Neural cell (in vitro differentiated cells): ENCODE results near the gene IL15.
"Not testable (repeated sequence)": the region's sequence is repeated elsewhere in the genome, so short reads cannot be mapped to it uniquely, and the experiment has no call there.

Source experiments
- POLR2AphosphoS5 ChIP-seq: IDR thresholded peaks from 2 replicates; pipeline ENCODE4 v1.6.1; 2012
- TF ChIP-seq, protein P1 (sequence below): fragments of 450-650 bp; IDR thresholded peaks from 2 replicates; pipeline ENCODE4 v1.5.1; 2014; ENCODE audit warnings: antibody characterized with exemption, mild to moderate bottlenecking, moderate library complexity; ENCODE audit not compliant: poor library complexity, severe bottlenecking

DNA sequence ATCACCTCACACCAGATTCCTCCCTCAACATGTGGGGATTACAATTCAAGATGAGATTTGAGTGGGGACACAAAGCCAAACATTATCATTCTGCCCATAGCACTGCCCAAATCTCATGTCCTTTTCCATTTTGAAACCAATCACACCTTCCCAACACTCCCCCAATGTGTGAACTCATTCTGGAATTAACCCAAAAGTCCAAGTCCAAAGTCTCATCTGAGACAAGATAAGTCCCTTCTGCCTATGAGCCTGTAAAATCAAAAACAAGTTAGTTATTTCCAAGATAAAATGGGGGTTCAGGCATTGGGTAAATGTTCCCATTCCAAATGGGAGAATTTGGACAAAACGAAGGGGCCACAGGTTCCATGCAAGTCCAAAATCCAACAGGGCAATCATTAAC, 54.9 kb downstream of the IL15 start:
- TF ChIP-seq, protein P1, sequence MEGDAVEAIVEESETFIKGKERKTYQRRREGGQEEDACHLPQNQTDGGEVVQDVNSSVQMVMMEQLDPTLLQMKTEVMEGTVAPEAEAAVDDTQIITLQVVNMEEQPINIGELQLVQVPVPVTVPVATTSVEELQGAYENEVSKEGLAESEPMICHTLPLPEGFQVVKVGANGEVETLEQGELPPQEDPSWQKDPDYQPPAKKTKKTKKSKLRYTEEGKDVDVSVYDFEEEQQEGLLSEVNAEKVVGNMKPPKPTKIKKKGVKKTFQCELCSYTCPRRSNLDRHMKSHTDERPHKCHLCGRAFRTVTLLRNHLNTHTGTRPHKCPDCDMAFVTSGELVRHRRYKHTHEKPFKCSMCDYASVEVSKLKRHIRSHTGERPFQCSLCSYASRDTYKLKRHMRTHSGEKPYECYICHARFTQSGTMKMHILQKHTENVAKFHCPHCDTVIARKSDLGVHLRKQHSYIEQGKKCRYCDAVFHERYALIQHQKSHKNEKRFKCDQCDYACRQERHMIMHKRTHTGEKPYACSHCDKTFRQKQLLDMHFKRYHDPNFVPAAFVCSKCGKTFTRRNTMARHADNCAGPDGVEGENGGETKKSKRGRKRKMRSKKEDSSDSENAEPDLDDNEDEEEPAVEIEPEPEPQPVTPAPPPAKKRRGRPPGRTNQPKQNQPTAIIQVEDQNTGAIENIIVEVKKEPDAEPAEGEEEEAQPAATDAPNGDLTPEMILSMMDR: not testable (repeated sequence)
- TF ChIP-seq POLR2AphosphoS5: not testable (repeated sequence)
